ENCODE data around the gene ERH.

DNA sequence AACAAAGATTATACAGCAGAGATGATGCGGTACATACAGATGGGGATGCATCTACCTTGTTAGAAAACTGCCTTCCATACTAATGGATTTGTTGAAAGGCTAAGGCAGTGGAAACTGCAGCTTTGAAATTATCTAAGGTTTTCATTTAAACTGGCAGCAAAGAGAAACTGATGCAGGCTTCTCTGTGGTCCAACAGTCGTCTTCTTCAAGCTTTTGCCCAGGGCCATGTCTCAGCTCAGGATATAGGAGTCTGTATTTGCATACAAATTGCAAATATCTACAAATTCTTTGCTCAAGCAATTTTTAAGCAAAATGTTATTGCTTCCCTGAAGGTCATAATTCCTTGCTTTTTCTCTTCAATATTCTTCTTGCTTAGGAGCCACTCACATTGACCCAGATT is 33.7 kb downstream of the ERH start:
- no peak for TF ChIP-seq CTCF (IDR thresholded peaks at IDR 0.05)
- no peak for TF ChIP-seq POLR2A (IDR thresholded peaks at IDR 0.05)
